Heart left ventricle (tissue), 16 donors: ENCODE data around the gene P2RX7. TPM values are rescaled to one million over a fixed set of nuclear protein-coding genes. Genes with fewer than 3 reads are reported as not detected.
A peak's percentile ranks its signal among the peaks of the same experiment; 100 is the strongest.

Source experiments
- ATAC-seq, 4 donors: fragments of 200-7000 bp; cut with Tn5 transposase; one replicate each; pipeline ENCODE4 v1.9.1; 2020 to 2022; ENCODE audit warnings: moderate library complexity in 4 of 4, mild to moderate bottlenecking in 3 of 4, moderate number of reproducible peaks in 1 of 4
- DNase-seq, 5 donors: peaks; one replicate each; pipeline ENCODE4 v3.0.0-alpha.2; 2020
- H3K27ac ChIP-seq, 12 donors: fragments of 200-600 bp; sonication (generic) in 4 of 12; one replicate each; pipeline versions ENCODE4 v1.5.0 to v1.8.0; 2016 to 2022; ENCODE audit warnings: mild to moderate bottlenecking in 2 of 12
- H3K27me3 ChIP-seq, 9 donors: fragments of 200-600 bp; sonication (generic) in 2 of 9; one replicate each; pipeline versions ENCODE4 v1.5.1 to v1.8.0; 2016 to 2022; ENCODE audit warnings: mild to moderate bottlenecking in 3 of 9
- H3K36me3 ChIP-seq, 9 donors: fragments of 200-600 bp; sonication (generic) in 2 of 9; one replicate each; pipeline versions ENCODE4 v1.5.0 to v1.8.0; 2018 to 2022; ENCODE audit warnings: mild to moderate bottlenecking in 2 of 9
- H3K4me1 ChIP-seq, 12 donors: fragments of 200-600 bp; sonication (generic) in 4 of 12; one replicate each; pipeline versions ENCODE4 v1.5.0 to v1.8.0; 2016 to 2022; ENCODE audit warnings: mild to moderate bottlenecking in 3 of 12
- H3K4me3 ChIP-seq, 12 donors: fragments of 200-600 bp; sonication (generic) in 4 of 12; one replicate each; pipeline versions ENCODE4 v1.5.0 to v1.8.0; 2017 to 2022; ENCODE audit warnings: mild to moderate bottlenecking in 9 of 12, moderate library complexity in 4 of 12
- H3K9me3 ChIP-seq, 12 donors: fragments of 200-600 bp; sonication (generic) in 4 of 12; one replicate each; pipeline versions ENCODE4 v1.5.0 to v1.8.0; 2016 to 2022; ENCODE audit warnings: mild to moderate bottlenecking in 1 of 12
- CTCF ChIP-seq, 12 donors: fragments of 200-600 bp; sonication (generic) in 4 of 12; IDR thresholded peaks; one replicate each; pipeline versions ENCODE4 v1.5.0 to v1.8.0; 2018 to 2022; ENCODE audit warnings: antibody characterized with exemption in 12 of 12, mild to moderate bottlenecking in 5 of 12
- POLR2A ChIP-seq, 2 donors: fragments of 450-650 bp; IDR thresholded peaks; one replicate each; pipeline ENCODE4 v1.6.1; 2017; ENCODE audit warnings: antibody characterized with exemption in 2 of 2, mild to moderate bottlenecking in 2 of 2, moderate library complexity in 2 of 2
- WGBS, 4 donors: extraction: QIAGEN DNeasy Blood & Tissue Kit in 2 of 4; methylation state at CpG; one replicate each; pipeline versions ENCODE4 v1.1.5 to v1.1.7; 2013 to 2018; 5-methylcytosine and 5-hydroxymethylcytosine counted together
- intact Hi-C, 10 donors: fragments of 100-400 bp; cut with DNase I; formaldehyde crosslinking; loops; one replicate each; pipeline versions ENCODE4 v1.11.1 to v1.14.2; 2022
- polyA plus RNA-seq, 2 donors: library from polyadenylated mRNA; stranded (reverse); fragments of 200-250 nt; gene quantifications; one replicate each; pipeline ENCODE4 v1.2.3, GENCODE V29; 2013
- total RNA-seq, 9 donors: library from RNA; depleted of rRNA in 2 of 9; stranded (reverse); fragments of >200 nt in 2 of 9; fragmentation: NEBNext Ultra II Directional in 3 of 9; extraction: Animal tissue kit (Norgen Biotek cat#: 25700) in 3 of 9; gene quantifications; one replicate each; pipeline versions ENCODE4 v1.1.0 to v1.2.4, GENCODE V29; 2016 to 2023
- donor health status: ischemic (EF 13 %, LVEDD 7.1; RV severe dilation, severe dysfunction).
- donor health status: healthy with polysubstance abuse.
- donor health status: DM: no; HTN: yes; CAD: no.
- donor health status: DM: no; HTN: no; CAD: no.
- donor health status: ischemic (EF 25% LVEDD 6.9; RV normal size, moderate dysfunction).
- donor health status: ischemic (EF 25% LVEDD 5.7; RV mildly dilated, moderate dysfunction).
- donor health status: healthy.
- donor health status: DM: yes; HTN: yes; CAD: no.
- donor health status: ischemic (EF 35%, LVEDD 5.7; RV mildly dilated, moderate dysfunction).
- donor health status: nonischemic (EF 11% LVEDD 7.7; RV severe dilation, severe dysfunction).
- donor health status: DM: yes; HTN: yes; CAD: no.
- donor health status: PGD.
- donor health status: ischemic (EF 29% LVEDD 5.4; RV normal size, mild dysfunction).
- donor health status: nonischemic (EF 23%, LVEDD 6.1; RV moderate dilation, normal function).

Gene P2RX7
- total and polyA plus RNA-seq, 11 donors: 0.39 to 12.0 (median 1.8) TPM

GRCh38 chr12:121175383-121176119 lies 42.9 kb downstream of the P2RX7 start:
- H3K9me3 ChIP-seq: no peaks in the 10 kb centered on the region
- TF ChIP-seq CTCF (IDR thresholded peaks at IDR 0.05) (no peak), POLR2A (IDR thresholded peaks at IDR 0.05) (no peak)
- H3K4me1 ChIP-seq: peaks cover 0 to 9% (median 0%) of the 10 kb centered on the region in 12 donors
- ATAC-seq: peak in 3 of 4 donors; percentile 49 to 71 (median 56)
- 74 to 81% (median 78%) methylated on average over 16 of the region's 16 CpGs for WGBS, 4 donors
- DNase-seq: peak in 2 of 5 donors; percentile 19 to 26
- H3K27me3 ChIP-seq: no peaks in the 10 kb centered on the region
- intact Hi-C loops: no loop called here
- peaks cover 0 to 25% (median 0%) of the 10 kb centered on the region in 9 donors for H3K36me3 ChIP-seq
- H3K27ac ChIP-seq: peak overlapping the region in 1 of 12 donors; percentile 32
- H3K4me3 ChIP-seq: no peak overlapping the region

- Histone ChIP-seq H3K4me3 (no peak overlapping the region), H3K27ac (peak overlapping the region in 1 of 12 donors; percentile 48), H3K36me3 (peaks cover 0 to 22% (median 2%) of the 10 kb centered on the region in 9 donors), H3K9me3 (peaks cover 0 to 5% (median 0%) of the 10 kb centered on the region in 12 donors), H3K27me3 (no peaks in the 10 kb centered on the region), H3K4me1 (peaks cover 0 to 9% (median 0%) of the 10 kb centered on the region in 12 donors)
- ATAC-seq: no peak
- TF ChIP-seq POLR2A (IDR thresholded peaks at IDR 0.05) (no peak), CTCF (IDR thresholded peaks at IDR 0.05) (no peak)
- WGBS, 4 donors: 81 to 89% (median 84%) methylated on average over 19 of the region's 19 CpGs
- no peak for DNase-seq
- intact Hi-C loops: no loop called here
These were observed 44.3 kb downstream of the P2RX7 start for GRCh38 chr12:121176826-121177529.

- ATAC-seq: no peak
- H3K4me3 ChIP-seq: no peak overlapping the region
- WGBS, 4 donors: 79 to 86% (median 80%) methylated on average over 3 of the region's 3 CpGs
These were observed 48.5 kb downstream of the P2RX7 start for GRCh38 chr12:121181181-121181580.

More at GRCh38 chr12:121181181-121181580, 48.5 kb downstream of the P2RX7 start:
- Histone ChIP-seq H3K27ac (no peak overlapping the region), H3K27me3 (no peaks in the 10 kb centered on the region), H3K9me3 (peaks cover 0 to 9% (median 0%) of the 10 kb centered on the region in 12 donors), H3K4me1 (peaks cover 0 to 23% (median 0%) of the 10 kb centered on the region in 12 donors), H3K36me3 (peaks cover 0 to 29% (median 4%) of the 10 kb centered on the region in 9 donors)
- TF ChIP-seq POLR2A (IDR thresholded peaks at IDR 0.05): no peak
- TF ChIP-seq CTCF (IDR thresholded peaks at IDR 0.05): no peak
- intact Hi-C loops: no loop called here
- DNase-seq: no peak
